GM12878 (cell line): ENCODE measurements around the gene SEC14L1. TPM values are rescaled to one million over a fixed set of nuclear protein-coding genes. Genes with fewer than 3 reads are reported as not detected.
A peak's percentile ranks its signal among the peaks of the same experiment; 100 is the strongest.

ENCODE experiments used
- ATAC-seq: fragments of 200-7000 bp; cut with Tn5 transposase; 3 replicates; pipeline ENCODE4 v1.9.1; 2020; ENCODE audit warnings: mild to moderate bottlenecking, moderate library complexity
- BruUV-seq: library from RNA; stranded (reverse); fragments of 400-500 nt; replicated peaks from 2 replicates; lab custom pipeline; 2021; lab: Mats Ljungman, UMichigan
- CTCF ChIA-PET: fragments of 300-600 bp; sonication (Branson Sonifier 250); formaldehyde crosslinking; extraction: SDS; loops from one replicate; lab custom pipeline; 2021; ENCODE audit warnings: inconsistent platforms; lab: Yijun Ruan, JAX
- POLR2A ChIA-PET: fragments of 350-600 bp; formaldehyde crosslinking; extraction: SDS; loops from one replicate; lab custom pipeline; 2021; ENCODE audit warnings: inconsistent platforms; lab: Charles Lee
- RAD21 ChIA-PET: fragments of 300-600 bp; sonication (Branson Sonifier 250); formaldehyde crosslinking; loops from one replicate; lab custom pipeline; 2023; ENCODE audit warnings: antibody characterized with exemption; ENCODE audit not compliant: unreplicated experiment; lab: Charles Lee
- SMC1A ChIA-PET: fragments of 300-600 bp; sonication (Branson Sonifier 250); formaldehyde crosslinking; loops from one replicate; lab custom pipeline; 2023; ENCODE audit not compliant: unreplicated experiment, uncharacterized antibody; lab: Charles Lee
- DNase-seq: peaks from one replicate; pipeline ENCODE4 v3.0.0-alpha.2; 2011; ENCODE audit warnings: low read depth, low spot score
- FAIRE-seq: peaks from 3 replicates; lab custom pipeline; 2011; peaks lifted over from hg19 to GRCh38; lab: Jason Lieb, UNC
- H2AFZ ChIP-seq: 2 replicates; pipeline ENCODE4 v1.6.0; 2011; ENCODE audit warnings: low read depth, low read length, control low read depth; ENCODE audit not compliant: control insufficient read depth
- H3K27ac ChIP-seq: 2 replicates; pipeline ENCODE4 v1.5.1; 2011; ENCODE audit warnings: control low read depth; ENCODE audit not compliant: control insufficient read depth, insufficient read depth
- H3K27me3 ChIP-seq, 2 experiments: replicated peaks in 1 of 2; 2 replicates each; pipeline versions ENCODE4 v1.6.0 to v1.6.1; 2011; ENCODE audit warnings: low read length in 1 of 2; ENCODE audit not compliant: control insufficient read depth in 2 of 2, insufficient read depth in 2 of 2
- H3K36me3 ChIP-seq, 2 experiments: 2 replicates each; pipeline ENCODE4 v1.5.1; 2011; ENCODE audit warnings: low read length in 1 of 2; ENCODE audit not compliant: control insufficient read depth in 2 of 2, insufficient read depth in 2 of 2
- H3K4me1 ChIP-seq: 2 replicates; pipeline ENCODE4 v1.6.1; 2011; ENCODE audit warnings: mild to moderate bottlenecking, low read length, moderate library complexity, mixed read lengths; ENCODE audit not compliant: control insufficient read depth, insufficient read depth
- H3K4me2 ChIP-seq: 2 replicates; pipeline ENCODE4 v1.6.0; 2011; ENCODE audit warnings: control low read depth; ENCODE audit not compliant: control insufficient read depth, insufficient read depth
- H3K4me3 ChIP-seq: fragments of 200-600 bp; sonication (generic); 2 replicates; pipeline ENCODE4 v1.5.1; 2016
- H3K79me2 ChIP-seq: 2 replicates; pipeline ENCODE4 v1.6.0; 2011; ENCODE audit warnings: low read length; ENCODE audit not compliant: control insufficient read depth, insufficient read depth
- H3K9ac ChIP-seq: 2 replicates; pipeline ENCODE4 v1.8.0; 2011; ENCODE audit warnings: low read length, control low read depth, mixed read lengths; ENCODE audit not compliant: control insufficient read depth, insufficient read depth
- H3K9me3 ChIP-seq: replicated peaks from 3 replicates; pipeline ENCODE4 v1.5.1; 2011; ENCODE audit warnings: mild to moderate bottlenecking, low read length; ENCODE audit not compliant: control insufficient read depth, insufficient read depth
- H4K20me1 ChIP-seq: 2 replicates; pipeline ENCODE4 v1.6.0; 2011; ENCODE audit not compliant: control insufficient read depth, insufficient read depth
- ATF2 ChIP-seq: IDR thresholded peaks from 2 replicates; pipeline ENCODE4 v1.6.1; 2012; ENCODE audit warnings: low read length, inconsistent platforms
- BCLAF1 ChIP-seq: fragments of 450-650 bp; IDR thresholded peaks from 2 replicates; pipeline ENCODE4 v1.6.1; 2017; ENCODE audit warnings: antibody characterized with exemption, mild to moderate bottlenecking, moderate library complexity
- CBX5 ChIP-seq: sonication (generic); IDR thresholded peaks from 2 replicates; pipeline ENCODE4 v1.6.1; 2016; ENCODE audit warnings: low read depth, moderate library complexity, mild to moderate bottlenecking, inconsistent platforms
- CREM ChIP-seq: IDR thresholded peaks from 2 replicates; pipeline ENCODE4 v1.6.1; 2014; ENCODE audit warnings: antibody characterized with exemption, low read depth
- JUNB ChIP-seq: IDR thresholded peaks from 2 replicates; pipeline ENCODE4 v1.6.1; 2016; ENCODE audit warnings: antibody characterized with exemption, mild to moderate bottlenecking
- MLLT1 ChIP-seq: fragments of 450-650 bp; IDR thresholded peaks from 2 replicates; pipeline ENCODE4 v1.6.1; 2016; ENCODE audit warnings: mild to moderate bottlenecking
- MYB ChIP-seq: fragments of 150-350 bp; IDR thresholded peaks from 2 replicates; pipeline ENCODE4 v1.6.1; 2014; ENCODE audit warnings: mild to moderate bottlenecking, low read depth, low read length, borderline replicate concordance
- MYC ChIP-seq: IDR thresholded peaks from 2 replicates; pipeline ENCODE4 v1.6.1; 2011; ENCODE audit warnings: mild to moderate bottlenecking, low read length, moderate library complexity, inconsistent platforms; ENCODE audit not compliant: insufficient read depth, insufficient replicate concordance, insufficient read length, severe bottlenecking
- NR2F1 ChIP-seq: fragments of 450-650 bp; conservative IDR thresholded peaks from 2 replicates; pipeline ENCODE4 v1.6.1; 2017; ENCODE audit warnings: mild to moderate bottlenecking
- WRNIP1 ChIP-seq: IDR thresholded peaks from 2 replicates; pipeline ENCODE4 v1.6.1; 2011; ENCODE audit warnings: low read depth, low read length, improper control_type of control experiment, borderline replicate concordance
- ZNF274 ChIP-seq: IDR thresholded peaks from one replicate; pipeline ENCODE4 v1.8.0; 2011; ENCODE audit not compliant: insufficient read length, insufficient read depth
- WGBS: methylation state at CpG from one replicate; pipeline ENCODE4 v1.1.6; 2016; ENCODE audit warnings: low lambda C conversion rate; ENCODE audit not compliant: insufficient replicate concordance, insufficient coverage; ENCODE audit errors: missing lambda C conversion rate; 5-methylcytosine and 5-hydroxymethylcytosine counted together
- in situ Hi-C: fragments of 300-500 bp; cut with MboI; formaldehyde crosslinking; loops from 9 replicates; pipeline ENCODE4 v1.14.3; 2018; ENCODE audit warnings: mixed read lengths
- intact Hi-C: fragments of 100-400 bp; cut with micrococcal nuclease; formaldehyde crosslinking; loops from one replicate; pipeline ENCODE4 v1.14.2; 2022; ENCODE audit not compliant: unreplicated experiment
- polyA plus RNA-seq, 11 experiments: library from polyadenylated mRNA; depleted of rRNA in 4 of 11; unstranded in 6 of 11; stranded (reverse) in 5 of 11; fragments of >200 nt; fragmentation: Nextera tagmentation in 4 of 11; fragmentation: Illumina TruSeq in 1 of 11; extraction: Ambion mirVana in 4 of 11; extraction: Trizol in 1 of 11; gene quantifications; 1 replicate in 1 of 11; 2 replicates in 10 of 11; pipeline versions ENCODE4 v1.2.1 to v1.2.3, GENCODE V29; 2011 to 2016; ENCODE audit warnings: inconsistent platforms in 2 of 11, missing spikeins in 2 of 11, low read depth in 1 of 11
- total RNA-seq, 4 experiments: library from RNA; depleted of rRNA in 3 of 4; stranded (reverse); fragments of >200 nt in 3 of 4; fragmentation: Illumina TruSeq in 1 of 4; extraction: Trizol in 1 of 4; gene quantifications; 2 replicates each; pipeline versions ENCODE4 v1.2.1 to v1.2.3, GENCODE V29; 2013 to 2021
- TF ChIP-seq, protein P1 (sequence below): fragments of 450-650 bp; formaldehyde crosslinking; IDR thresholded peaks from 2 replicates; pipeline ENCODE4 v1.4.0; 2020; ENCODE audit warnings: mild to moderate bottlenecking, moderate library complexity

SEC14L1 gene
- total and polyA plus RNA-seq, 10 of the 15 experiments (the other 5 are each of a cell fraction or from before 2014, with no cell fraction given), result 6.3 to 66.1 (median 33.5) TPM

- TF ChIP-seq MLLT1, result peak; percentile 40; the same call in 1 of the 2 replicates
- TF ChIP-seq JUNB, result no peak
- peak; percentile 99 for TF ChIP-seq CBX5
- TF ChIP-seq MYC, result no peak
- TF ChIP-seq MYB, result no peak
- no peak for TF ChIP-seq ZNF274
Observed at GRCh38 chr17:77167472-77168306, 26.9 kb downstream of the SEC14L1 start (continued).

DNA sequence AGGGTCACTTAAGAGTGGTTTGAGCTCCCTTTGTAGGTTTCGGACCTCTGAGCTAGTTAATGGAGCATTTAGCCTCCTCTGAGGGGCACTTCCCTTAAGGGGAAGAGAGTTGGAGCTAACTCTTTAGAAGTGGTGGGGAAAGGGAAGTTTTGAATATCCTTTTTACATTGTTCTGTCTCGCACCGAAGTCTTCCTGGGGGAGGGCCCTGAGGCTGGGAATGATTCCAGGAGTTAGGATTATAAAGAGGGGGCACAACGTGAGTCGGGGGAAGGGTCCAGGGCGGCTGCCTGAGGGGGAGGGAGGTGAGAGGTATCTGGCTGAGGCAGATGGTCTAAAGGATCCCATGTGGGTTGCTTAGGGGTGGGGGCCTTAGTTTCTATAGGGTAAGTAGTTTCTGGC, 32.3 kb downstream of the SEC14L1 start:
- ATAC-seq (no peak), DNase-seq (no peak), FAIRE-seq (no peak)
- no TSS peak for BruUV-seq
- ChIA-PET CTCF (interaction anchor here (2.7 kb wide), 1 partner anchor 9 kb away, joined by 9 read pairs; no protein-coding TSS in a partner anchor), SMC1A (interaction anchor here (1.3 kb wide), 1 partner anchor 10 kb away, joined by 5 read pairs; no protein-coding TSS in a partner anchor), RAD21 (interaction anchor here (0.7 kb wide), 1 partner anchor 14 kb away, joined by 5 read pairs; no protein-coding TSS in a partner anchor), POLR2A (no interaction called here)
- WGBS, result 74% methylated on average over 6 of the region's 6 CpGs
- Histone ChIP-seq H3K79me2 (peaks cover 58% of the 10 kb centered on the region), H3K4me1 (no peaks in the 10 kb centered on the region), H3K36me3 (peaks cover 13 to 15% of the 10 kb centered on the region in 2 experiments), H3K9me3 (peaks cover 46% of the 10 kb centered on the region), H3K27ac (no peak overlapping the region), H3K9ac (no peak overlapping the region), H3K4me2 (no peak overlapping the region), H2AFZ (no peak overlapping the region), H4K20me1 (no peaks in the 10 kb centered on the region), H3K4me3 (no peak overlapping the region), H3K27me3 (no peaks in the 10 kb centered on the region)
- intact Hi-C loops (no loop called here), in situ Hi-C loops (no loop called here)
- TF ChIP-seq NR2F1 (no peak), ATF2 (no peak), WRNIP1 (no peak), BCLAF1 (no peak), CREM (no peak)
- TF ChIP-seq, protein P1, sequence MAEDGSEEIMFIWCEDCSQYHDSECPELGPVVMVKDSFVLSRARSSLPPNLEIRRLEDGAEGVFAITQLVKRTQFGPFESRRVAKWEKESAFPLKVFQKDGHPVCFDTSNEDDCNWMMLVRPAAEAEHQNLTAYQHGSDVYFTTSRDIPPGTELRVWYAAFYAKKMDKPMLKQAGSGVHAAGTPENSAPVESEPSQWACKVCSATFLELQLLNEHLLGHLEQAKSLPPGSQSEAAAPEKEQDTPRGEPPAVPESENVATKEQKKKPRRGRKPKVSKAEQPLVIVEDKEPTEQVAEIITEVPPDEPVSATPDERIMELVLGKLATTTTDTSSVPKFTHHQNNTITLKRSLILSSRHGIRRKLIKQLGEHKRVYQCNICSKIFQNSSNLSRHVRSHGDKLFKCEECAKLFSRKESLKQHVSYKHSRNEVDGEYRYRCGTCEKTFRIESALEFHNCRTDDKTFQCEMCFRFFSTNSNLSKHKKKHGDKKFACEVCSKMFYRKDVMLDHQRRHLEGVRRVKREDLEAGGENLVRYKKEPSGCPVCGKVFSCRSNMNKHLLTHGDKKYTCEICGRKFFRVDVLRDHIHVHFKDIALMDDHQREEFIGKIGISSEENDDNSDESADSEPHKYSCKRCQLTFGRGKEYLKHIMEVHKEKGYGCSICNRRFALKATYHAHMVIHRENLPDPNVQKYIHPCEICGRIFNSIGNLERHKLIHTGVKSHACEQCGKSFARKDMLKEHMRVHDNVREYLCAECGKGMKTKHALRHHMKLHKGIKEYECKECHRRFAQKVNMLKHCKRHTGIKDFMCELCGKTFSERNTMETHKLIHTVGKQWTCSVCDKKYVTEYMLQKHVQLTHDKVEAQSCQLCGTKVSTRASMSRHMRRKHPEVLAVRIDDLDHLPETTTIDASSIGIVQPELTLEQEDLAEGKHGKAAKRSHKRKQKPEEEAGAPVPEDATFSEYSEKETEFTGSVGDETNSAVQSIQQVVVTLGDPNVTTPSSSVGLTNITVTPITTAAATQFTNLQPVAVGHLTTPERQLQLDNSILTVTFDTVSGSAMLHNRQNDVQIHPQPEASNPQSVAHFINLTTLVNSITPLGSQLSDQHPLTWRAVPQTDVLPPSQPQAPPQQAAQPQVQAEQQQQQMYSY (CRISPR knock-in tag), result no peak
